HG03045 (cell line): ENCODE results near the gene KIDINS220.

ENCODE experiments used
- ATAC-seq: cut with Tn5 transposase; IDR thresholded peaks from one replicate; pipeline ENCODE4 v1.9.1; 2021; ENCODE audit warnings: mild to moderate bottlenecking, moderate library complexity; ENCODE audit not compliant: unreplicated experiment

KIDINS220 gene

DNA sequence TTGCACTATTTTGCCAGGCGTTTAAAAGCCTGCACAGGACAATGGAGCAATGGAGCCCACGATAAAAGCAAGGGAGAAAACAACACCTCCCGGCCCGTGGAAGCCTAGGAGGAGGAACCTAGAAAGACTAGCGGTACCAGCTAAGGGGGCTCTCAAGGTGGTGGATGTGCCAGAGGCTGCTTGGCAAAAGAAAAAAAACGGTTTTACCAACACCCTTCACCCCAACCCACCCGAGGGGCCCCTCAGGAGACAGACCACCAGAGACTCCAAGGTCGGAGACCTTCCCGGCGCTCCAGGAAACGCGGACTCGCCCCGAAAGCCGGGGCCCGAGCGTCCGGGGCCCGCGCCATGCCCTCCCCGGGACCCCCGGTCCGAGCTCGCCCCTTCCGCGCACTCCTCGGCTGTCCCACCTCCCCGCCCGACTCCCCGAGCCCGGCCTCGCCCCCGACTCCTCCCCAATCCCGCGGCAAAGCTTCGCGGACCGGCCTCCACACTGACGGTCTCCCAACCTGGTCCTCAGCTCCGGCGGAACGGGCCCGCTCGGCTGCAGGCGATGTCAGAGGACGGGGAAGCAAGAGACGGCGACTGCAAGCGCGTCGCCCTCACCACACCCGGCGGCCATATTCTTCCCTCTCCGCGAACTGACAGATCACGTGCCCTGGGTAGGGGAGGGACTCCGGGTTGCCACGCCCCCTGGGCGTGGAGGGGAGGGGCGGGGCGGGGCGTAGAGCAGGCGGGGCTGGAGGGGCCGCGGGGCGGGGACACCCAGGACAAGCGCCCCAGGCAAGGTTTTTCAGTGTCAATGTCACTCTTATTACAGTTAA, at the start of gene KIDINS220:
Gene KIDINS220, minus strand, starts transcription at position 643 of the 824 bp plus-strand sequence. CDS start 10,520 bp downstream, outside the sequence.
- ATAC-seq: peak; percentile 95

DNA sequence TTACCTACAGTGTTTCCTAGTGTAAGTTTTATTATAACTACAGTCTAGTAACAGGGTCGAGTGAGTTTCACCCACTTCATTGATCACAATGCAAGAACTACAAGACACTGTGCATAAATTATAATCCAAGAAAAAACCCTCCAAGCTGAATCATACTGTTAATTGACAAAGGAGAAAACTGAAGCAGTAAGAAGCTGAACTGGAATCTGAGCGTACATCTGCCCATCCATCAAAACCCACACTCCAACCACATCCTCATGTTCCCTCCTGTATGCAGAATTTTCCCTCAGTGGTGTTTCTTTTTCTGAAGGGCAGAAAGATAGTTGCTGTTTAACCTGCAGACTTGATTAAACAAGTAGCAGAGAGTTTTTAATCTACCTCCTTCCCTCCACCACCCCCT, 49.5 kb upstream of the KIDINS220 start:
- no peak for ATAC-seq

DNA sequence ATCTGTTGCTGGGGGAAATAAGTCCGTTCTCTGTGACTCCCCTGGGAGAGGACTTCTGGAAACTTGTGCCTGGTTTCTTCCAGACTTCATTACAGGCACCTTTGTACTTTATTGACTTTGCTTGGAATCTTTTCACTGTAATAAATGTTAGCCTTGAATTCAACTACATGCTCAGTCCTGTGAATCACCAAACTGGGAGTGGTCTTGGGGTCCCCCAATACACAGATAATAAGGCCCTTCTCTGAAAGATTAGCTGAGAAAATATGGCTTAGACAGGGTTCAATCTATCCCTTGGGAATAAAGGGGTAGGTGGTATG, 48.7 kb upstream of the KIDINS220 start:
- no peak for ATAC-seq

DNA sequence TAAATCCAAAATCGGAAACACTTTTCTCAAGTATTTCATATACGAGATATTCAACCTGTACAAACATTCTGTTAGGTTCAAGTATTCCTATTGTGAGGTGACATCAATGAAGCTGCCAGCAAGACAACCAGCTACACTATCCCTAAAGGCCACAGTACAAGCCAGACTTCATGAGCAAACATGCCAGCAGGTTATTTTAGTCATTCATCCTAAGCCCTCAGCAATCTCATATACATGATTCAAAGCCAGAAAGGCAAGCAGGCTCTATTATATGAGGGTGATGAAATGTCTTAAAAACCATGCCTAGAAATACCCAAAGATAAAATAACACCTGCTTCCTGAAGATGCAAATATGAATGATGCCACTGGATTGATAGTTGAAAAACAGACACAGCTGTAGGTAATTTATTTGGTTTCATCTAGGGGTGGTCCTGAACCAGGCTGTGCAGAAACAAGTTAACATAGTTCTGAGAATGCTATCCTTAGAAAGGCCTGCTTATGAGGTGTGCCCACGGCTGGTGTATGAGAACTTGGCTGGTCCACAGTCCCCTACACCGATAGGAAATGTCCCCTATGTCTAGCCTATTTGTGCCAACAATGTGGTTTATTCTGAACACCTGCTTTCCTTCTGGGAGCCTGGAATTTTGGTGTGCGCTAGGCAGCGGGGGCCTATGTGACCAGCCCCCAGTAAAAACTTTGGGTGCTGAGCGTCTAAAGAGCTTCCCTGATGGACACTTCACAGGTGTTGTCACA, 48.2 kb upstream of the KIDINS220 start:
- ATAC-seq: no peak

DNA sequence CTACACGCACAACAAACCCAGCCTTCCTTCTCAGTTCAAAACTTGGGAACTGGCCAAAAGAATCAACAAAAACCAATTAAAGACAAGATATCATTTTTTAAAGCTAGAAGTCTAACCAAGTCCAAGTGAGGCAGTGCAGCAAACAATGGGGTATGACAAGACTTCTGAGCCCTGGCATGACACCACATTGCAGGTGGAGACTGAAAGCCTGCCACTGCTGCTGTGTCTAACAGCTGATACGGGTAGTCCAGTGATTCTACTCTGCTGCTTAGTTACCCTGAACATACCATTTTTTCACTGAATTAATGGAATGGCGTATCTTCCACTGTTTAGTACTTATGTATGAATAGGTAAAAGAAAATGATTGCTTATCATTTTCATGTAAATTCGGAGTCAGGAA, 47.4 kb upstream of the KIDINS220 start:
- ATAC-seq: no peak

DNA sequence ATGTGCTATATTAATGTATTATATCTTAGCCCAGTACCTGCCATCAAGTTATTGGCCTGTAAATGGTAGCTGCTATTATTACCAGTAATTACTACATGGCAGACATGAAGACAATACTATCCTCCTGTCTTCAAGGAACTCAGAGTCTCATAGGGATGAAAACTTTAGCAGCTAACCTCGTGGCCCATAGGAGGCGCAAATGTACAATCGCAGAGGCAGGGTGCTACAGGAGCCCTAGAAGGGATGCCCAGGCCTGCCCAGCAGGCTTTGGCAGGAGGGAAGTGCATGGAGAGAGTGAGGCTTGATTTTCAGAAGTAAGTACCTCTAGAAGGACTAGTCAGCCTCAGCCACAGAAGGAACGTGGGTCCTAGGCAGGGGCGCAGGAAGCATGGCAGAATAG, 44.7 kb upstream of the KIDINS220 start:
- no peak for ATAC-seq

DNA sequence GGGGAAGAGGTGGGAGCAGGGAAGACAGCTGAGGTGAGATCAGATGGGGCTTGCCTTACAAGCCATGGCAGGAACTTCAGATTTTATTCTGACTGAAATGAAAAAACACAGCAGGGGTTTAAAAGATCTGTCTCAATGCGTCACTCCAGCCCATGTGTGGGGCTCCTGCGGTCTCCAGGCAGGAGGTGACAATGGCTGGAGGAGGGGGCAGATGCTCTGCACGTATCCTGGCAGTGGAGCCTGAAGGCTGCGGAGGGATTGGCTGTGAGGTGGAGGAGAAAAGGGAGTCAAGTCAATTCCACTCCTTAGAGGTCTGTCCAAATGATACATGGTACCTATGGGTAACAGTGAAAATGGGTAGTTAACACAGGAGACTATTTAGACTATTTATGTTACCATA, 40.5 kb upstream of the KIDINS220 start:
- no peak for ATAC-seq

DNA sequence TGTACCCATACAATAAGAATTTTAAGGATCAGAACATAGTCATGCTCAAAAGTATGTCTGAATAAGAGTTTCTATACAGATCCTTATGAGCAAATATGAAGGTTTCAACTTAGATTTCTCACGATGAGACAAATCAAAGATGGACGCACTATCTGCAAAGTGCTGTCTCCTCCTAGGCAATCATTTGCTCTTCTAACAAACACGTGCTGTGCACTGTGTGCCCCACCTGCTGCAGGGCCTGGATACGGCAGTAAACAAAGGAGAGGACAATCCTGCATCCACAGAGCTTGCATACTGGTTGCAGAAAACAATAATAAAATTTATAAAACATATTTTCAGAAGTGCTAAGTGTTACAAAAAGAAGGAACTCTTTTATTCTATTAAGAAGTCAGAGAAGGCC, 39.9 kb upstream of the KIDINS220 start:
- no peak for ATAC-seq

DNA sequence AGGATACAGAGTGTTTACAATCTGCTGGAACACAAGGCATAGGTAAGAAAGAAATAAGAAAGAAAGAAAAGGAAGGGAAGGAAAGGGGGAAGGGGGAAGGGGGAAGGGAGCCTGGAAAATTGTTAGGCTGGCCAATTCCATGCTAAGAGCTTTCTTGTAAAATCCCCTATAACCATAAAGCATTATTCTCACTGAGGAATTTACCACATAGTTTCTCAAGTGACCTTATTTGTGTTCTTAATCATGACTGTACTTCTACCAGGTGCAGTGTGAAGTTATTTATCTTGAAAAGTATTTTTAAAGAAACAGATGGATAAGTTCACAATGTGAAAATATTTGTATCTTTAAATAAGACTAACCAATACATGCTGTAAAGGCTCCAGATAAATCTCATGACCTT, 39.2 kb upstream of the KIDINS220 start:
- ATAC-seq: no peak

DNA sequence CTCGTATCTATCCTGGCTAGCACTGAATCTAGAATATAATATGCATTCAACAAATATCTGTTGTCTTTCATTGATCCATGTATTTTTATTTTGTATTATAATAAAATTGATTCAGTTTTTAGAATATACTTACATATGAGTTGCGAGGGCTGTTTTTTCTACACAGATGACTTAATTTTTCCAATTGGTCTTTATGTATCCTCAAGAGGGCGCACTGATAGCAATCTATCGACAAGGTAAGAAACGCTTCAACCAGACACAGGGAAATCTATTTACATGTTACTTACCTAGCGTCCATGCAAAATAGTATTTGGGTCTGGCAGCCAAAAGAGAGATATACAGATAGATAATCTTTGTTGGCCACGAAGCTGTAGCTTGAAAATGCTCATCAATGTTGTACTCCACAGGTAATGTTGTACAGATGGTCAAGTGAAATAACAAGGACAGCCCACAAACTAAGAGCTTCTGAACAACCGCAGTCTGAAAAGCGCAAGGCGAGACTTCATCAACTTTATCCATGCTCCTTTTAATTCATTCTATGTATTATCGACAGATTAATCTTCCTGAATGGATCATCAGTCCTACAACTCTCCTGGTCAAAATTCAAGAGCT, 35.5 kb upstream of the KIDINS220 start:
- no peak for ATAC-seq

DNA sequence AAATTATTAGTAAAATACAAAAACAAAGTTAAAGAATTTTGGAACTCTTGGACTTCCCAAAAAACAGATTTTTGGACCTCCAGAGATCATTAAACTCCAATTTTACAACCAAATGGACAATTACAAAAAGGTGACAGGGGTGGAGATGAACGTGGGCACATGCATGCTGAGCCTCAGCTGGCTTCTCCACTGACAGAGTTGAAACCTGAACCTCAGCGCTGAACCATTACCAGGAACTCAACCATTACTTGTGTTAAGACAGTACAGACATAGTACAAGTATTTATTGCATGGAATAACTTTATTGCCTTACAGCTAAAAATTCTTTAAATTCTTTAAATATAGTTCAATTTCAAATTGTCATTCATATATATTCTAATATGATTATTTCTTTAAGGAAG, 33.0 kb upstream of the KIDINS220 start:
- ATAC-seq: no peak

DNA sequence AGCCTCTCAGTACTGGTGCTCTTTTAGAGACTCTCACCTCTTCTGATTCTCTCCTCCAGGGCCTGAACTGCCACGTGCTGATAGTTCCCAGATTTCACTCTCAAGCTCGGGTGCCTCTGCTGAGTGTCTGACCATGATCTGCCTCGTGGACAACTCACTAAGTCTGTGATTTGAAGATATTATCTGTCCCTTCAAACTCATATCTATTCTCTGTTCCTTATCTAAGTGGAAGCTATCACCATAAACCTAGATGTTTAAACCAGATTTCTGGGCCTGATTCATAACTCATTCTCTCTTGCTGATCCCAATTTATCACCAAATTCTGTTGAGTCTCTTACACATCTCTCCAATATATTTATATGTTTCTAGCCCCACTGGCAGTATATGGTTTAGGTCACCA, 29.9 kb upstream of the KIDINS220 start:
- no peak for ATAC-seq

DNA sequence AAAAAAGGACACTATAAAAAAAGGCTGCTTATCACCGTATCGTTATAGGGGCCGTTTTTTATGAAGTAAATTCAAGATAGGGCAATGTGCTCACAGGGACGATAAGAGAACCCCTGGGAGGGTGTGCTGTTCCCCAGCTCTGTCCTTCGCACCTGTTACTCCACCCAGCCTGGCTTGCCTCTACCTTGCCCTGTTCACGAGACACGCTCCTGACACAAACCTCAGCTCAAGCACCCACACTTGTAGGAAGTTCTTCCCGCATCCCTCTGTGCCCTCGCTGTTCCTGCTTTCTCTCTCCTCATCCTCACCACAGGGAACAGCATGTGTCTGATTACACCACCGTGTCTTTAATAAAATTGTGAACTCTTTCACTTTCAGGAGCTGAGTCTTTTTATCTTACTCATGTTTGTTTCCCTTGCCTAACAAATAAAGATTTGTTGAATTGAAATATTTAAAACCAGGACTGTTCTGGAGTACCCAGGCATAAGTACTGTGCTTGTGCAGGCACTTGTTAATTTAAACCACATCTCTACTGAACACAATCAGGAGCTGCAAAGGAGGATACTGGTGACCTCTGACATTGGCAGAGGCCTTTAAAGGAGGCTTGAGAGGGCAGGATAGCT, 26.0 kb upstream of the KIDINS220 start:
- no peak for ATAC-seq

DNA sequence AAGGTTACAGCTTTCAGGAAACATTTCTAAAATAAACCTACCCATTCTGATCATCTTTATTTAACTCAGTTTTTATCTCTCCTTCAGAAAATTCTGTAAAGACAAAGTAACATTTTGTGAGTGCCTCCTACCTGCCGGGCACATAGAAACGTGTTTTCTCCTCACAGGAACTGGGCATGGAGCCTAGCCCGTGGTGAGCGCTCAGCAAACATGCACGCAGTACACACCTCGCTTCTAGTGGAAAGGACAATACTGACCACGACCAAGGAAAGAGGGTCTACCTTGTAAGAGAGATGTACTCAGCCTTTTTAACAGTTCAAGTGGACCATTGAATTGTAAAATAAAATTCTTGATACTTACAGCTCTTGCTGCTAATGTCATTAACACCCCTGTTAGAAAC, 24.8 kb upstream of the KIDINS220 start:
- no peak for ATAC-seq

DNA sequence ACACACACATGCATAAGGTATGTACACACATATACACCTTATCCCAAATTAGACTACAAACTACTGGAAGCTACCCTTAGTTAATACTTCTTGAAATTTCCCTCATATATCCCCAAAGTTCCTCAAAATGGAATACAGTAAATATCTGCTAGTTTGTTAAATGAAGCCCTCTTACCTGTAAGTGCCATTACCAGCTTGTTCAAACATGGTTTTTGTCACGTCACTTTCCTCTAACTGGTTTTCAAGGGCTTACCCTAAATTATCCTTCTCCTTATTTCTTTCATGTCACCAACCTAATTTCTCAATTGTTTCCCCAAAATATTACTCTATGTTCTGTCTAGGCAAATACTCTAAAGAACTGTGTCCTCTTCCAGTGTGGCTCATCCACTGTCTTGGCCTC, 24.4 kb upstream of the KIDINS220 start:
- no peak for ATAC-seq

DNA sequence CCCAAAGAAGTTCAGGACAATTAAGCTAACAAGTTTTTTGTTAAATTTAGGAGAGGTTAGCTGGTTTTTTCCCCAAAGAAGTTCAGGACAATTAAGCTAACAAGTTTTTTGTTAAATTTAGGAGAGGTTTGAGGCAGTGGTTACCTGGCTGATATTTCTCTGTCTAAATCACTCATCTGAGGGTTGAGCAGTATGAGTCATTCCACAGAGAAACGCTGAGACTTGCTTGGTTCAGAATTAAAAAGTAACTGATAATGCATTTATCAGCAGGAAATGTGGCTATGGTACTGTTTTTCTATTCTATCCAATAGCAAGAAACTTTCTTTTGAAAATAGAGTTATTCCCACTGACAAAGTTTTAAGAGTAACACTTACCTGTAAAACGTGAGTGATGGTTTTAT, 22.8 kb upstream of the KIDINS220 start:
- ATAC-seq: no peak

DNA sequence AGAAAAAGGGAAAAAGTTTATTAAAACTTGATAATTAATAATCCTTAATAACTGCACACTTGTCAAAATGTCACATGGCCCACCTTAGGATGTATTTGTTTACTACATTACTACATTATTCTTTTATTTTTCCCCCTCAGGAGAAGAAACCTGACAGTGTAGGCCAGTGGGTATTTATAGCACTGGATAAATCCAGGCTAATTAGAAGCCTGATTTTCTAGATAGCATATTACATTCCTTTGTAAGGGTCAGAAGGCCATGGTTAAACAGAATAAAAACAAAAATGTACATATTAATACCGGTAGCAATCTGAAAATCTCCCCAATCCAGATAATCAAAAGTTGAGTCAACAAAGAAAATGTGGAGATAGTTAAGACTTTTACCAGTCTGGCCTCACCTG, 21.5 kb upstream of the KIDINS220 start:
- ATAC-seq: no peak

DNA sequence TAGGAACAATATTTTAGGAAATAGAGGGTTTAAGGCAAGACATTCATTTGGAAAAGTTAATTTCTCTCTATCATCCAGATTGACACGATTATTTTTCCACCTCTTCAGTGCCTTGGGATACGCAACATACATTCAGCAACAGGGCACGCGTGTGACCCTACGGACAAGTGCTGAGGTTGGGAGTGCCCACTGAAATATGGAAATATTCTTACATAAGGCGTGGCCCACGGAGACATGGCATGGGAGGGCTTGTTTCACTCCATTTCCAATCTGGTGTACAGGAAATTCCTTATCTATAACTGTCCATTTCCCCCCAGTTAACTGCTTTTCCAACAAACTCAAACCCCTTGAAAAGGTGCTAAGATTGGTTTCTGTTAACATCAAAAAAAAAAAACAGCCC, 20.9 kb upstream of the KIDINS220 start:
- ATAC-seq: no peak

DNA sequence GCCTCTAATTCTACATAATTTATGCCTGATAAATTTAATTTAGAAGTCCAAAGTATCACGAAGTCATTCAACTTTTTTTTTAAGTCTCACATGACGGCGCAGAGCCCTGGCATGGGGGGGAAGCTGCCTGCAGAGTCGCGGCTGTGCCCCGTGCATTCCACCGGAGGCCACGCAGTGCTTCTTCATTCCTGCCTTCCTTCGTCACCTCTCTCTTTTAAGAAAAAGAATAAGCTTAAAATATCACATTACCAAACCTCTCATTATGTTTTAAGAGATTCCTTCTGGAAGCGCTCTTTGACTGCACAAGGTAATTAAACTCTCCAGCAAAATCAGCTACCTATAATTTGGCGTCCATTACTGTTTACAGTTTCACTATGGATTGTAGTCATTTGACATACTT, 20.3 kb upstream of the KIDINS220 start:
- no peak for ATAC-seq

DNA sequence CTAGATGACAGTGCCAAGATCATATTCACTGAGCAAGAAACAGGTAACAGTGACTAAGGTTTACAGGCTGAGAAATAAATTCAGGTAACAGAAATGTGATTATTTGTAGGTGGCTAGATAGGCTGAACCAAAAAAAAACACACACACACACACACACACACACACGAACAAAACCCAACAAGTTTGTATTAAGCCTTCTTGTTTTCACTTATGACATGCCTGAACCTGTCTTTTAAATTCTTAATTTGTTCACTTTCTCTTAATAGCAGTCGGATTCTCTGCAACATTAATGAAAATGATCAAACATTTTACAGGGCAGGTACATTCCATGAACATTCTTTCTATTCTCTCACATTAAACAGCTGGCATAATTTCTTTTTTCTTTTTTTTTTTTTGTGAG, 18.8 kb upstream of the KIDINS220 start:
- ATAC-seq: no peak

DNA sequence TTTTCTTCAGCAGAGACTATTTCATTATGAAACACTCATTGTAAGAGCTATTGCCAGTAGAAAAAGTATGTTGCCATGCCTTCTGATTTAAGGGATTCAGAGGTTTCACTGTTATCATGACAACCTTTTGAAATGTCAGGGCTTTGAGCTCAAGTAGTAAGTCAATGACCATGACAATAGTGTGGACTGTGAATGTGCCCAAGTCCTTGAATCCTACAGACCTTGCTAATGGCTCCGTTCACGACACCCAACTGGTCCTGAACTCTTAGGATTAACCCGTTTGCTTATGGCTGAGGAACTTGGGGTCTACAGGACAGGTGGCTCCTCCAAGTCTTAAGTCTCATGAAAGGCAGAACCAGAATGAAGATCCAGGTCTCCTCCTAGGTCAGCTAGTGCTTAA, 17.6 kb upstream of the KIDINS220 start:
- ATAC-seq: no peak

DNA sequence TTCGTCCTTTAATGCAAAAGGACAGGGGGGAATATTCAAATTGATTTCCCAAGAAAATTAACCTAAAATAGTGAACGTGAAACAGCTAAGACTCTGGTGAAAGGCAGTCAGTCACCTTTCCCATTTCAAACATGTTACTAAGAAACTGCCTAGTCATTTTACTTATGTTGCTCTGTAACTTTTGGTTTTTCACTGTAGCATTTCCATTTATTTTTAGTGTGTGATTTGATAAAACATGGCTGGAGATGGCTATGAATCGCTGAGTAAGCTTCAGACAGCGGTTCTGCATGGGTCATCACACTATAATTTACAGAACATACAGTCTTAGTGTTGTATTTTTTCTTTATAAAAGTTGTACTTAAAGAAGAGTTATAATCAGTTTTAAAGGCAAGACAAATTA, 16.0 kb upstream of the KIDINS220 start:
- no peak for ATAC-seq
